ENCODE results near the gene DDX4. TPM values are rescaled to one million over a fixed set of nuclear protein-coding genes. Genes with fewer than 3 reads are reported as not detected.

Gene DDX4

DNA sequence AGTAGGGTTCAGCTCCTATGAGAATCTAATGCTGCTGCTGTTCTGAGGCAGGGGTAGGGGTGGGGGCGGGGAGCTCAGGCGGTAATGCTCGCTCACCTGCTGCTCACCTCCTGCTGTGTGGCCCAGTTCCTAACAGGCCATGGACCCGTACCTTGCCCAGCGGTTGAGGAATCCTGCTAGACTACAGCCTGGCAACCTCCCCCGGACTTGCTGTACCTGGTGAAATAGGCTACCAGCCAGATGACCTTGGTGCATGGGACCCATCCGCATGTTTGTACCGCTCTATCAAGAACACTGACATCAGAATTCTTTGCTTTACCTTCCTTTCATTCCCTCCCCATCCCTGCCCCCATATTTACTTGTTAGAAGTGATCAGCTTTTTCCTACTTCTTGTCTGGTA lies 128.6 kb downstream of the DDX4 start:
- Histone ChIP-seq H4K91ac (ENCODE audit: low read depth, low read length, poor library complexity) (no peak overlapping the region), H3K23ac (ENCODE audit: low read depth, low read length, poor library complexity) (peak overlapping the region; percentile 8), H3K4ac (ENCODE audit: low read length) (no peak overlapping the region), H3K4me1 (ENCODE audit: control insufficient read depth in 2 of 2, insufficient read depth in 1 of 2, low read depth in 1 of 2, low read length in 2 of 2) (no peaks in the 10 kb centered on the region), H3K79me1 (ENCODE audit: low read depth, low read length) (no peaks in the 10 kb centered on the region), H3K18ac (ENCODE audit: low read length) (no peak overlapping the region), H3K27me3 (ENCODE audit: control insufficient read depth in 3 of 3, insufficient read depth in 3 of 3, low read depth in 1 of 3, low read length in 3 of 3) (peaks cover 0 to 6% (median 0%) of the 10 kb centered on the region in 3 experiments), H3K9ac (ENCODE audit: low read depth, low read length, poor library complexity) (no peak overlapping the region), H4K8ac (ENCODE audit: low read depth, low read length) (no peak overlapping the region), H3K14ac (ENCODE audit: low read length) (no peak overlapping the region), H3K4me3 (ENCODE audit: low read length in 2 of 2) (no peak overlapping the region), H2BK15ac (ENCODE audit: low read length) (no peak overlapping the region), H3K27ac (replicated peaks; ENCODE audit: low read length) (no peak overlapping the region), H2BK120ac (ENCODE audit: low read depth, low read length) (no peak overlapping the region), H2AFZ (ENCODE audit: low read length) (no peak overlapping the region), H2AK5ac (ENCODE audit: low read depth, low read length) (no peak overlapping the region), H3K4me2 (ENCODE audit: insufficient read depth, low read length, poor library complexity, severe bottlenecking) (no peak overlapping the region), H3K9me3 (replicated peaks in 1 of 2; ENCODE audit: control insufficient read depth in 2 of 2, insufficient read depth in 1 of 2, low read depth in 1 of 2, low read length in 2 of 2) (peaks cover 0 to 8% of the 10 kb centered on the region in 2 donors), H2BK12ac (ENCODE audit: low read length) (no peak overlapping the region), H2BK5ac (ENCODE audit: low read length) (no peak overlapping the region), H3K36me3 (replicated peaks in 1 of 2; ENCODE audit: control insufficient read depth in 2 of 2, insufficient read depth in 2 of 2, low read length in 2 of 2) (no peaks in the 10 kb centered on the region)
- no CpG with 5 or more reads among the region's 8 CpGs for WGBS, 2 donors (ENCODE audit: extremely low coverage in 2 of 2, insufficient read length in 2 of 2, insufficient replicate concordance in 1 of 2)
- no peak for DNase-seq (ENCODE audit: low spot score)

Small RNA genes lying within 50 kb of the gene (small RNA-seq; reads per million reads assigned to genes)
- not detected for gene AC016632.1 (ENCODE audit: insufficient read depth)
- gene RNA5SP183 (ENCODE audit: insufficient read depth) = not detected

Data from neuronal stem cell (in vitro differentiated cells).